Measurements from ENCODE around the gene CSNK1D. TPM values are rescaled to one million over a fixed set of nuclear protein-coding genes. Genes with fewer than 3 reads are reported as not detected.

CSNK1D gene
- total and polyA plus RNA-seq, 4 experiments from 2014 or later: 31.6 to 182 (median 129) TPM

GRCh38 chr17:82298538-82299421 lies 25.3 kb upstream of the CSNK1D start:
- ChIA-PET CTCF (ENCODE audit: partially characterized antibody) (interaction anchor here (0.9 to 8.4 kb wide), 12 partner anchors 14 to 268 kb away, joined by 3 to 72 read pairs (median 8); partner anchors contain the start of genes CD7, CSNK1D and RAC3), POLR2A (ENCODE audit: partially characterized antibody) (interaction anchor here (0.7 to 10.4 kb wide), 29 partner anchors 13 to 405 kb away, joined by 3 to 172 read pairs (median 6); partner anchors contain the start of genes CCDC57, CD7, CENPX and CSNK1D)
- Histone ChIP-seq H3K36me3 (ENCODE audit: insufficient read depth, low read length) (no peaks in the 10 kb centered on the region), H3K27ac (ENCODE audit: low read depth, low read length) (peak overlapping the region; percentile 100), H3K9me3 (ENCODE audit: control insufficient read depth in 1 of 2, low read length in 2 of 2) (no peaks in the 10 kb centered on the region), H3K4me3 (ENCODE audit: low read length in 2 of 2) (peak overlapping the region; percentile 21 to 81), H3K27me3 (ENCODE audit: insufficient read depth, low read length) (no peaks in the 10 kb centered on the region), H3K4me1 (ENCODE audit: insufficient read depth, low read length) (peaks cover 77% of the 10 kb centered on the region)
- Mint-ChIP-seq H3K9me3 (no peaks in the 10 kb centered on the region), H3K4me3 (peak overlapping the region; percentile 96 to 98 (median 97)), H3K27ac (peak overlapping the region; percentile 100), H3K27me3 (no peaks in the 10 kb centered on the region), H3K4me1 (peaks cover 47 to 95% (median 78%) of the 10 kb centered on the region in 4 donors), H3K36me3 (peaks cover 0 to 13% of the 10 kb centered on the region in 2 donors)
- intact Hi-C loops (cut with micrococcal nuclease): loop anchor here (1.0 to 10.0 kb wide), 6 partner anchors 23 to 434 kb away; partner anchors contain the start of genes CSNK1D and P4HB
- DNase-seq: peak in 2 of 5 donors; percentile 24 to 43

GRCh38 chr17:82297714-82298537 lies 24.4 kb upstream of the CSNK1D start:
- peaks cover 68% of the 10 kb centered on the region for H3K4me1 ChIP-seq (ENCODE audit: insufficient read depth, low read length)
- POLR2A ChIA-PET (ENCODE audit: partially characterized antibody): interaction anchor here (0.7 to 10.4 kb wide), 33 partner anchors 9 to 404 kb away, joined by 3 to 172 read pairs (median 5); partner anchors contain the start of genes CCDC57, CD7, CENPX and CSNK1D
- H3K9me3 ChIP-seq (ENCODE audit: control insufficient read depth in 1 of 2, low read length in 2 of 2): no peaks in the 10 kb centered on the region
- peak overlapping the region; percentile 100 for H3K27ac Mint-ChIP-seq
- peak overlapping the region; percentile 96 to 98 (median 97) for H3K4me3 Mint-ChIP-seq
- DNase-seq: peak; percentile 94 to 99 (median 95)
- no peaks in the 10 kb centered on the region for H3K27me3 Mint-ChIP-seq
- no peaks in the 10 kb centered on the region for H3K9me3 Mint-ChIP-seq
- H3K4me1 Mint-ChIP-seq: peaks cover 46 to 91% (median 72%) of the 10 kb centered on the region in 4 donors
- H3K36me3 Mint-ChIP-seq: peaks cover 0 to 13% of the 10 kb centered on the region in 2 donors
- intact Hi-C loops (cut with micrococcal nuclease): loop anchor here (1.0 to 10.0 kb wide), 6 partner anchors 23 to 433 kb away; partner anchors contain the start of genes CSNK1D and P4HB
- CTCF ChIA-PET (ENCODE audit: partially characterized antibody): interaction anchor here (0.7 to 8.4 kb wide), 12 partner anchors 14 to 332 kb away, joined by 3 to 72 read pairs (median 6); partner anchors contain the start of genes CD7, CSNK1D, DCXR and RAC3
- H3K4me3 ChIP-seq (ENCODE audit: low read length in 2 of 2): peak overlapping the region; percentile 21 to 81
- H3K36me3 ChIP-seq (ENCODE audit: insufficient read depth, low read length): no peaks in the 10 kb centered on the region
- H3K27ac ChIP-seq (ENCODE audit: low read depth, low read length): peak overlapping the region; percentile 100
- H3K27me3 ChIP-seq (ENCODE audit: insufficient read depth, low read length): no peaks in the 10 kb centered on the region

GRCh38 chr17:82297280-82297713 lies 23.8 kb upstream of the CSNK1D start:
- peak overlapping the region; percentile 100 for H3K27ac ChIP-seq (ENCODE audit: low read depth, low read length)
- peak overlapping the region; percentile 96 to 98 (median 97) for H3K4me3 Mint-ChIP-seq
- peaks cover 62% of the 10 kb centered on the region for H3K4me1 ChIP-seq (ENCODE audit: insufficient read depth, low read length)
- H3K27ac Mint-ChIP-seq: peak overlapping the region; percentile 100
- H3K27me3 Mint-ChIP-seq: no peaks in the 10 kb centered on the region
- peak overlapping the region; percentile 21 to 81 for H3K4me3 ChIP-seq (ENCODE audit: low read length in 2 of 2)
- H3K36me3 ChIP-seq (ENCODE audit: insufficient read depth, low read length): no peaks in the 10 kb centered on the region
- H3K9me3 ChIP-seq (ENCODE audit: control insufficient read depth in 1 of 2, low read length in 2 of 2): no peaks in the 10 kb centered on the region
- no peaks in the 10 kb centered on the region for H3K27me3 ChIP-seq (ENCODE audit: insufficient read depth, low read length)
- CTCF ChIA-PET (ENCODE audit: partially characterized antibody): interaction anchor here (0.7 to 8.1 kb wide), 8 partner anchors 13 to 331 kb away, joined by 3 to 72 read pairs (median 8); partner anchors contain the start of genes CD7 and RAC3
- H3K9me3 Mint-ChIP-seq: no peaks in the 10 kb centered on the region
- POLR2A ChIA-PET (ENCODE audit: partially characterized antibody): interaction anchor here (0.8 to 10.4 kb wide), 25 partner anchors 10 to 274 kb away, joined by 3 to 172 read pairs (median 6); partner anchors contain the start of genes CD7, CENPX, CSNK1D and FOXK2
- intact Hi-C loops (cut with micrococcal nuclease): loop anchor here (5.0 to 10.0 kb wide), 2 partner anchors 90 to 432 kb away; partner anchors contain the start of gene P4HB
- peak; percentile 83 to 95 (median 84) for DNase-seq
- H3K4me1 Mint-ChIP-seq: peaks cover 47 to 90% (median 71%) of the 10 kb centered on the region in 4 donors
- H3K36me3 Mint-ChIP-seq: peaks cover 0 to 15% of the 10 kb centered on the region in 2 donors

DNA sequence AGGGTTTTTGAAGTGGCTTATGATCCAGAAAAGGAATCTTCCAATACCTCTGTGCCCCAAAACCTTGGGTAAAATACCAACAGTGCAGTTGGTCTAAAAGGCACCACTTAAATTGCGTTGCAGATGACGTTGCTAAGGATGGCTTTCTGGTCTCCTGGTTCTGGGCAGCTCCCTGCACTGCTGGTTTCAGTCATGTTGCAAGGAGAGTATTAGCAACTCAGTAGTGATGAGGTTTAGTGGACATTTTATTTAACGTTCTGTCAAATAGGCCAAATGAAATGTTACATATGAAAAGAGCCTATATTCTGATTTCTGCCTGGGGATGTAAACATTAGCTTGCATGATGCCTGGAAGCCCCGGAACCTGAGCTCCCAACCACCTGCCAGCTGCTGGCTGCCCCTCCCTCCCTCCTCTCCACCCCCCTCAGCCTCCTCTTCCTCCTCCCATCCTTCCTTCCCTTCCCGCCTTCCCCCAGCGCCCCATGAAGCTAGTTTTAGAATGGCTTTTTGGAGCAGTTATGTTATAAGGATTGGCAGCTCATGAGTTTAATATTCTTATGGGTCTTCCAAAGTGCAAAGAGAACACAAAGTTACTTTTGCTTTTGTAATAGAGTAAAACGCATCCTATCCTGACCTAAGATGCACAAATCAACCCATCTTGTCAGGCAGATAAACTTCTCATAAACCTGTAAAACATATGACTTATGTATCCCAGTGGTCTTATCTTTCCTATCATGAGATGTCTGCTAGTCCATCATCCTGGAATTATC lies 23.2 kb upstream of the CSNK1D start:
- H3K27me3 Mint-ChIP-seq: no peaks in the 10 kb centered on the region
- peak overlapping the region; percentile 96 to 98 (median 97) for H3K4me3 Mint-ChIP-seq
- Histone ChIP-seq H3K4me3 (ENCODE audit: low read length in 2 of 2) (peak overlapping the region; percentile 21 to 81), H3K27me3 (ENCODE audit: insufficient read depth, low read length) (no peaks in the 10 kb centered on the region), H3K27ac (ENCODE audit: low read depth, low read length) (peak overlapping the region; percentile 100), H3K36me3 (ENCODE audit: insufficient read depth, low read length) (no peaks in the 10 kb centered on the region), H3K4me1 (ENCODE audit: insufficient read depth, low read length) (peaks cover 62% of the 10 kb centered on the region), H3K9me3 (ENCODE audit: control insufficient read depth in 1 of 2, low read length in 2 of 2) (no peaks in the 10 kb centered on the region)
- H3K9me3 Mint-ChIP-seq: no peaks in the 10 kb centered on the region
- H3K36me3 Mint-ChIP-seq: peaks cover 0 to 15% of the 10 kb centered on the region in 2 donors
- H3K4me1 Mint-ChIP-seq: peaks cover 44 to 84% (median 67%) of the 10 kb centered on the region in 4 donors
- CTCF ChIA-PET (ENCODE audit: partially characterized antibody): interaction anchor here (0.7 to 8.1 kb wide), 6 partner anchors 16 to 330 kb away, joined by 3 to 72 read pairs (median 10); partner anchors contain the start of genes CD7 and RAC3
- peak in 1 of 5 donors; percentile 37 for DNase-seq
- intact Hi-C loops (cut with micrococcal nuclease): loop anchor here (5.0 to 10.0 kb wide), 2 partner anchors 89 to 432 kb away; partner anchors contain the start of gene P4HB
- peak overlapping the region; percentile 100 for H3K27ac Mint-ChIP-seq
- POLR2A ChIA-PET (ENCODE audit: partially characterized antibody): interaction anchor here (1.0 to 10.4 kb wide), 18 partner anchors 9 to 274 kb away, joined by 3 to 172 read pairs (median 16); partner anchors contain the start of genes CD7, CENPX, CSNK1D and LRRC45

- intact Hi-C loops (cut with micrococcal nuclease): loop anchor here (5.0 to 10.0 kb wide), 2 partner anchors 88 to 431 kb away; partner anchors contain the start of gene P4HB
- Mint-ChIP-seq H3K9me3 (no peaks in the 10 kb centered on the region), H3K4me3 (peak overlapping the region in 3 of 8 donors; percentile 41 to 57 (median 52)), H3K36me3 (peaks cover 0 to 15% of the 10 kb centered on the region in 2 donors), H3K4me1 (peaks cover 42 to 75% (median 59%) of the 10 kb centered on the region in 4 donors), H3K27ac (peak overlapping the region; percentile 32 to 100 (median 64)), H3K27me3 (no peaks in the 10 kb centered on the region)
- Histone ChIP-seq H3K4me3 (ENCODE audit: low read length in 2 of 2) (no peak overlapping the region), H3K27me3 (ENCODE audit: insufficient read depth, low read length) (no peaks in the 10 kb centered on the region), H3K27ac (ENCODE audit: low read depth, low read length) (no peak overlapping the region), H3K36me3 (ENCODE audit: insufficient read depth, low read length) (no peaks in the 10 kb centered on the region), H3K9me3 (ENCODE audit: control insufficient read depth in 1 of 2, low read length in 2 of 2) (no peaks in the 10 kb centered on the region), H3K4me1 (ENCODE audit: insufficient read depth, low read length) (peaks cover 51% of the 10 kb centered on the region)
- ChIA-PET CTCF (ENCODE audit: partially characterized antibody) (no interaction called here), POLR2A (ENCODE audit: partially characterized antibody) (interaction anchor here (1.0 to 10.4 kb wide), 3 partner anchors 11 to 21 kb away, joined by 3 to 172 read pairs (median 56); partner anchors contain the start of genes CD7 and CSNK1D)
- DNase-seq: no peak
Measured at GRCh38 chr17:82295472-82295814, 21.9 kb upstream of the CSNK1D start.
